Measurements from ENCODE around the gene DLX2.
A peak's percentile ranks its signal among the peaks of the same experiment; 100 is the strongest.

DLX2 gene

GRCh38 chr2:172093416-172094293, 9.0 kb downstream of the DLX2 start:
- no peak for ATAC-seq

GRCh38 chr2:172092716-172093415, 9.8 kb downstream of the DLX2 start:
- no peak for ATAC-seq

- no peak for ATAC-seq
Observed at GRCh38 chr2:172091761-172092566, 10.7 kb downstream of the DLX2 start.

GRCh38 chr2:172091000-172091641, 11.6 kb downstream of the DLX2 start:
- ATAC-seq = no peak

- ATAC-seq = no peak
Observed at GRCh38 chr2:172090044-172090961, 12.4 kb downstream of the DLX2 start.

GRCh38 chr2:172089633-172090032, 13.1 kb downstream of the DLX2 start:
- no peak for ATAC-seq

- ATAC-seq = no peak
Observed at GRCh38 chr2:172089005-172089504, 13.6 kb downstream of the DLX2 start.

GRCh38 chr2:172088245-172089004, 14.3 kb downstream of the DLX2 start:
- ATAC-seq = no peak

- no peak for ATAC-seq
Observed at GRCh38 chr2:172087780-172088244, 14.9 kb downstream of the DLX2 start.

- ATAC-seq = no peak
Observed at GRCh38 chr2:172087207-172087779, 15.4 kb downstream of the DLX2 start.

GRCh38 chr2:172086241-172087206, 16.2 kb downstream of the DLX2 start:
- ATAC-seq = peak; percentile 47 to 48

- no peak for ATAC-seq
Observed at GRCh38 chr2:172085460-172086159, 17.1 kb downstream of the DLX2 start, which contains the start of gene DLX1. DLX1 (plus strand) TSS chr2:172085507; CDS start chr2:172085678, 171 bp downstream.

- peak; percentile 81 to 86 for ATAC-seq
Observed at GRCh38 chr2:172084645-172085459, 17.8 kb downstream of the DLX2 start.

GRCh38 chr2:172084395-172084644, 18.4 kb downstream of the DLX2 start:
- no peak for ATAC-seq

- ATAC-seq = no peak
Observed at GRCh38 chr2:172083628-172084394, 18.9 kb downstream of the DLX2 start.

GRCh38 chr2:172082944-172083627, 19.6 kb downstream of the DLX2 start:
- ATAC-seq = no peak

Data from activated CD4-positive, CD25-positive, alpha-beta regulatory T cell treated with anti-CD3 and anti-CD28 coated beads, Interleukin-2, amount 50 U/mL, for 24 hours (primary cell).